Measurements from ENCODE around the gene SHB.

The SHB gene

GRCh38 chr9:37939575-37940095 is 129.4 kb downstream of the SHB start:
- in situ Hi-C loops (cut with MboI; ENCODE audit: low sequenced_read_pairs), result no loop called here

GRCh38 chr9:37938121-37938891 is 130.7 kb downstream of the SHB start:
- in situ Hi-C loops (cut with MboI; ENCODE audit: low sequenced_read_pairs), result no loop called here

GRCh38 chr9:37937366-37937765 is 131.7 kb downstream of the SHB start:
- in situ Hi-C loops (cut with MboI; ENCODE audit: low sequenced_read_pairs), result no loop called here

GRCh38 chr9:37936965-37937364 is 132.1 kb downstream of the SHB start:
- in situ Hi-C loops (cut with MboI; ENCODE audit: low sequenced_read_pairs), result no loop called here

GRCh38 chr9:37936376-37936775 is 132.7 kb downstream of the SHB start:
- in situ Hi-C loops (cut with MboI; ENCODE audit: low sequenced_read_pairs), result no loop called here

- in situ Hi-C loops (cut with MboI; ENCODE audit: low sequenced_read_pairs), result no loop called here
Measured at GRCh38 chr9:37935096-37935495, 133.9 kb downstream of the SHB start.

GRCh38 chr9:37931592-37931991 is 137.4 kb downstream of the SHB start:
- in situ Hi-C loops (cut with MboI; ENCODE audit: low sequenced_read_pairs), result no loop called here

GRCh38 chr9:37929441-37929895 is 139.6 kb downstream of the SHB start:
- in situ Hi-C loops (cut with MboI; ENCODE audit: low sequenced_read_pairs), result no loop called here

- in situ Hi-C loops (cut with MboI; ENCODE audit: low sequenced_read_pairs), result no loop called here
Measured at GRCh38 chr9:37928552-37929430, 140.2 kb downstream of the SHB start.

- in situ Hi-C loops (cut with MboI; ENCODE audit: low sequenced_read_pairs), result no loop called here
Measured at GRCh38 chr9:37927601-37928551, 141.2 kb downstream of the SHB start.

GRCh38 chr9:37927132-37927531 is 141.9 kb downstream of the SHB start:
- in situ Hi-C loops (cut with MboI; ENCODE audit: low sequenced_read_pairs), result no loop called here

GRCh38 chr9:37926737-37927118 is 142.3 kb downstream of the SHB start:
- in situ Hi-C loops (cut with MboI; ENCODE audit: low sequenced_read_pairs), result no loop called here

- in situ Hi-C loops (cut with MboI; ENCODE audit: low sequenced_read_pairs), result no loop called here
Measured at GRCh38 chr9:37925786-37926736, 143.0 kb downstream of the SHB start.

GRCh38 chr9:37925006-37925405 is 144.0 kb downstream of the SHB start:
- in situ Hi-C loops (cut with MboI; ENCODE audit: low sequenced_read_pairs), result no loop called here

- in situ Hi-C loops (cut with MboI; ENCODE audit: low sequenced_read_pairs), result loop anchor here (25.0 kb wide), 2 partner anchors 437 to 438 kb away; partner anchors contain the start of gene POLR1E
Measured at GRCh38 chr9:37924538-37924937, 144.5 kb downstream of the SHB start.

GRCh38 chr9:37923796-37924427 is 145.1 kb downstream of the SHB start:
- in situ Hi-C loops (cut with MboI; ENCODE audit: low sequenced_read_pairs), result loop anchor here (25.0 kb wide), 2 partner anchors 437 to 438 kb away; partner anchors contain the start of gene POLR1E

- in situ Hi-C loops (cut with MboI; ENCODE audit: low sequenced_read_pairs), result loop anchor here (25.0 kb wide), 2 partner anchors 436 to 439 kb away; partner anchors contain the start of gene POLR1E
Measured at GRCh38 chr9:37923118-37923795, 145.8 kb downstream of the SHB start.
